Measurements from ENCODE around the gene SGCG. TPM values are rescaled to one million over a fixed set of nuclear protein-coding genes. Genes with fewer than 3 reads are reported as not detected.
A peak's percentile ranks its signal among the peaks of the same experiment; 100 is the strongest.

The SGCG gene
- total RNA-seq, 1 donor from 2014 or later: not detected

DNA sequence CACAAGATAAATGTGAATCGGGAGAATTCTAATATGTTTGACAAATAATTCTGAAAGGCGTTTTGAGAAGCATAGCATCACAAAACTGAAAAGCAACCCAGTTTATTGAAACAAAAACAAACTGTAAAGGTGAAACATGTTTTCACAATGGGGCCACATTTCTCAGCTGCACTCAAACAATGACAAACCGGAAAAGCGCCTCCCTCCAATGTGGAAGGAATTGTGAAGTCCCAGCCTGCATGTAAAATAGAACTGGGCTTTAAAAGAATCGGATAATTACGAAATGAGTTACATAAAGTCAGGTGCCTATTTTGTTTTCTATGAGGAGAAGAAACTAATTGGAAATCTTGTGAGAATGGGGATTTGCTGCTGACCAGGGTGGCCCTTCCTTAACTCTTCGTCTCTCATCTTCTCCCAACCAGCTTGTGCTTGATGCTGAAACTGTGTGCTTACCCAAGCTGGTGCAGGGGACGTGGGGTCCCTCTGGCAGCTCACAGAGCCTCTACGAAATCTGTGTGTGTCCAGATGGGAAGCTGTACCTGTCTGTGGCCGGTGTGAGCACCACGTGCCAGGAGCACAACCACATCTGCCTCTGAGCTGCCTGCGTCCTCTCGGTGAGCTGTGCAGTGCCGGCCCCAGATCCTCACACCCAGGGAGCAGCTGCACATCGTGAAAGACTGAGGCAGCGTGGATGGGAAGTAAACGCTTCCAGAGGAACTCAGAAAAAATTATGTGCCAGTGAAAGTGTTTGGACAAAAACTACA is 143.3 kb downstream of the SGCG start:
- DNase-seq (ENCODE audit: low read depth in 2 of 2): peak in 1 of 2 donors; percentile 65

DNA sequence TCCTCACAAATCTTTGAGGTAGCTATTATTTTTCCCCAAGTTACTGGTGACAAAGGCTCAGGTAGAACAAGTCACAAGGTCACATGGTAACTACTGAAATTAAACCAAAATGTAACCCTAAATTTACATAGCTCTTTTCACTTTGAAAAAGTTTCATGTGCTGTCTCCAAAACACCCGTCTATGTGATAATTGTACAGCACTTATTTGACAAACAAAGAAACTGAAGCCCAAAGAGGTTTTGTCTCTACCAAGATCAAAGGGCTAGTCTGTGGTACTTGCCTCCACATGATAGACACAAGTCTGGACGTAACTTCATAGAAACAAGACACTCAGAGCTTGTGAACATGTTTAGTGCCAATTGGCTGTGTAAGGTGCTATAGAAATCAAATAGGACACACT is 144.4 kb downstream of the SGCG start:
- DNase-seq (ENCODE audit: low read depth in 2 of 2): no peak

DNA sequence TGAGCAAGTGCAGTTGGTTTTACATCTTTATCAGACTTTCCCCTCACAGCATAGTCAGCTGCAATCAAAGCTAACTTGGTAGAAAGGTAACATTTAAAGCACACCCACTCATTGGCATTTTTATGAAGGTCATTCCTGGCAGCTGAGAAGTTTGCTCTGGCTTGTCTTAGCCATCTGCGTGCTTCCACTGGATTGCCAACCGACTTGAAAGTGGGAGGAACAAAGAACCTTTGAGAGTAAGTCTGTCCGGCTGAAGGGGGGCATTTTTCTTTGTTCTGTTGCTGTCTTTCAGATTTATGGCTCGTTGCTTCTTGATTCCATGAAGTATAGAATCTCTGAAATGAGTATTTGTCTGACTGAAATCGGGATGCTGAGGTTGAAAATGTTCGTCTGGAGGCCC is 149.6 kb downstream of the SGCG start:
- no peak for DNase-seq (ENCODE audit: low read depth in 2 of 2)

DNA sequence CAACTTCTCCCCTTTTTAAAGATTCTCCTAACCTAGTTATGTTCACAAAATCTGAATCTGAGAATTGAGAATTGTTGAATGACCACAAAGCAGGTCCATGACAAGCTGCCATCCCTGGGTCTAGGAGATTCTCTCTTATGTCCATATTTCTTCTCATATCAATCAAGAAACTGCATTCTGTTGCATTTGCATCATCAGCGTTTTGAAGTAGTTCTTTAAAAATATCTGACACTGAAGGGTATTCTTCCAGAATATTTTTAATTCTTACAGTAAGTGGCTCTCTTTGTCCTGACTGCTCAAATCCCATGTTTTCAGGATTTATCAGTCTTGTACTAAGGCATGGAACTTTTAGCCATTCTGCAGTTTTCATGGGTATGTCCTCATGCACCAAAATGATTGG is 158.4 kb downstream of the SGCG start:
- no peak for DNase-seq (ENCODE audit: low read depth in 2 of 2)

DNA sequence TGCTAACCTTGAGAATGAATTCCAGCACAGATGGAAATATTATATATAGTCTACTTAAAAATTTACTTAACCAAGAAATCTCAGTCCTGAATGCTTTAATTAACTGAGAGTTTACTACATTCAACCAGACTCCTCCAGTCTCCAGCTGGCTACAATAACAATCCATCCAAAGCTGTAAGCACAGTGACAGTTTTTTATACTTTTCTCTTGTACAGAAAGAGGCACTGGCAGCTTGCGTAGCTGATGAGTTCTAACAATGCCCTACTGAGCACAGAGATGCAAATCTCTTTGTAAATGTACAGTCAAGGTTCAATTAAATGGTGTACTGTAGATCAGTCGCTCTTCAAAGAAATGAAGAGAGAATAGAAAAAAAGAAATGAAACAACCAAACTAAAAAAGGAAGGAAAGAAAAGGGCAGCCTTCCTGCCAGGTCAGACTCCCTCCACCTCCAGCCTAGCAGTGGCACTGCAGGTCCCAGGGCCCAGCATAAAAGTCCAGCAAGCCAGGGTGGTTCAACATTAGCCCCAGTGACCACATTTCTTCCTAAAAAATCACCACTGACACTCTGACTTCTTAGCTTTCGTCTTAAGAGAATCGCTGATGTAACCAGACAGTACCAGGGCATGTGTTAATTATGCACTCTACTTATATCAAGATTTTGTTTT is 164.3 kb downstream of the SGCG start:
- no peak for DNase-seq (ENCODE audit: low read depth in 2 of 2)

DNA sequence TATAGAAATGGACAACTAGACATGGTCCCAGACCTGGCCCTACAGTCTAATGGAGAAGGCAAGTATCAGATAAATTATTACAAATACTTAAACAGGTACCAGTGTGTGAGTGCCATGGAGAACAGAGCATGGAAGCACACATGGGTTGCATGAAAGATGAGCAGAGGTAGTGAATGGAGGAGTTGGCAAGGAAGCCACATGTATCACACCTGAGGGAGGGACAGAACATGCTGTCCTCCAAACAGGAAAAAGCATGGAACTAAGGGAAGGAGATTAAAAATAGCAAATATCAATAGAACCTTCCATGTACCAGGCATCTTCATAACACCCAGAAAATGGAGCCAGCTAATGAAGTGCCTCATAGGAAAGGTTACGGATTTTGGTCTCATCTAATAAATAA is 166.8 kb downstream of the SGCG start:
- no peak for DNase-seq (ENCODE audit: low read depth in 2 of 2)

DNA sequence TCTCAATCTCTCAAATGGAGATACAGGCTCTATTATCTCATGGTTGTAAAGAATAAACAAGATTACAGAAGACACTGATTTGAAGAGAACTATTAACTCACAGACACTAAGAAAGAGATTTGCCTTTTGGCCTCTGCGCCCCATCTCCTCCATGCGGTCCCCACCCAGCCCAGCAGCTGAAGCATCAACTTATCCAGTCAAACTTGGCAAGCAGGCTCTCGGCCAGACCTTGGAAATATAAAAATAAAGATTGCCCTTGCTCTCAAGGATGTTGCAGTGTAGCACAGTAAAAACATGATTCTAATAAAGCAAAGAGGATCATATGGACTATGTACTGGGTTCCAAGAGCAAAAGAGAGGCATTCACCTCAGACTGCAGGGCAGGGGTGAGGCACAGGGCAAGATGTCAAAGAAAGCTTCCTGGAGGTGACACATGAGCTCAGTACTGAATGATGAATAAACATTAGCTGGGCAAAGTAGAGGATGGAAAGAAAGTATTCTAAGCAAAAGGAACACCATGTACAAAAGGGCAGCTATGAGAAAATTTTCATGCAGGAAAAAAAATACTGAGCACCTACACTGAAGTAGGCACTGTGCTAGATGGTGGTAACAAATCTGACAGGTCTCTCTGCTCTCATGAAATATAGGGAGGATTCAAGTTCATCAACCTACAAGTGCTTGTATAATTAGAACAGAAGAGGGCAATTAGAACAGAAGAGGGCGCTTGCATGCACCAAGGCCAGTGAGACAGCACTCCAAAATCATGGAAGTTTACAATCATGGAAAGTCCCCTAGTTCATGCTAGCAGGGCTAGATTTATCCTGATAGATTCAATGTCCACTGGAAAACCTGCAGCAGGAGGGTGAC is 167.7 kb downstream of the SGCG start:
- DNase-seq (ENCODE audit: low read depth in 2 of 2): no peak

DNA sequence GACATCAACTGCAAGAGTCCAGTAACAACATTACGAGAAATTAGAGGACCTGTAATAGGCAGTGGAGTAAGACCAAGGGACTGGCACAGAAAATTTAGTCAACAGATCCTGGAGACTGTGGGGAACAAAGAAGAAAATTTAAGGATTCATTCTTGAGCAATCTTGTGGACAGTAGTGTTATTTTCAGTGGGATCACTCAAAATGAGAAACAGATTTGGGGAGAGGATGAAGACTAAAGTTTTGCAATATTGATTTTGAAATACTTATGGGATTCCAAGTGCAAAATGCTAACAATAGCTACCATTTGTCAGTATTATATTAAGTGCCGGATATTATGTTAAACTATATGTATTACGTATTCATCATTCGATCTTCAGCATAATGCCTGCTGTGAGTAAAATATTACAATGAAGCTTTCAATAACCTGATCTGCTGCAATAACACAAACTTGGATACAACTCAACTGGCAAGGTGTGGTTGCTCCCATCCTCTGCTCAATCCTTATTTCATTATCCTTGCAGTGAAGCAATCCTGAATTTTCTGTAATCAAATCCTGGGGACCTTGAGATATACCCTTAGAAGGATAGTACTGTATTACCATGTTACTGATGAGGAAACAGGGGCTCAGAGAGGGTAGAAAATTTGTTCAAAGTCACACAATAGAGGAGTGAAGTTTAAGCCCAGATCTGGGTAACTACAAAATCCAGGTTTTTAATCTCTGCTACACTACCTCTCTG is 168.6 kb downstream of the SGCG start:
- no peak for DNase-seq (ENCODE audit: low read depth in 2 of 2)

DNA sequence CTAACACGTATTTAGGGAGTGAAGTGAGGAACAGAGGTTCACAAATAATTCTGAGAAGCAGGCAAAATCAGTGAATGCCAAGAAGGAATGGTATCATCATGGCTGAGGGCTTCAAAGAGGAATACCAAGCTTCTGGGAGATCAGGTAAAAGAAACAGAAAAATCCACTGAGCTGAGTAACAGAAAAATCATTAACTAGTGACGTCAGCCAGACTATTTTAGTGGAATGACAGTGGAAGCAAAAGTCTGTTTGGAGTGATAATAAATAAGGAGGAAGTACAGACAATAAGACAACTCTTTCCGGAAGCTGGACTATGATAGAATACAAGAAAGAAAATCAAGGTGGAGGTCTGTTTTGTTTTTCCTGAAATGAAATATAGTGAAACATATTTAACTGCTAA is 169.2 kb downstream of the SGCG start:
- DNase-seq (ENCODE audit: low read depth in 2 of 2): peak in 1 of 2 donors; percentile 59

DNA sequence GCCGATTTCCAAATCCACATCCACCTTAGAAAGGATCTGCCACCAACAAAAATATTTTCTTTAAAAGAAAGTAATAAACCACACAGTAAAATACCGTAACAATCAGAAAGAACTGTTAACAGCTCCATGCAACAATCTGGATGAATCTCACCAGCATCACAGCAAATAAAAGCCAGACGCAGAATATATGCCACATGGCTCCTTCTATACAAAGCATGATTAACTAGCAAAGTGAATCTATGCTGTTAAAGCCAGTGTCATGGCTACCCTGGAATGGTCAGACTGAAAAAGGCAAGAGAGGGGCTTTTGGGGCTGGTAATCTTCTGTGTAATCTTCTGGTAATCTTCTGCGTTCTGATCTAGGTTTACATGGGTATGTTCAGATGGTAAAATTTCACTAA is 171.4 kb downstream of the SGCG start:
- no peak for DNase-seq (ENCODE audit: low read depth in 2 of 2)

DNA sequence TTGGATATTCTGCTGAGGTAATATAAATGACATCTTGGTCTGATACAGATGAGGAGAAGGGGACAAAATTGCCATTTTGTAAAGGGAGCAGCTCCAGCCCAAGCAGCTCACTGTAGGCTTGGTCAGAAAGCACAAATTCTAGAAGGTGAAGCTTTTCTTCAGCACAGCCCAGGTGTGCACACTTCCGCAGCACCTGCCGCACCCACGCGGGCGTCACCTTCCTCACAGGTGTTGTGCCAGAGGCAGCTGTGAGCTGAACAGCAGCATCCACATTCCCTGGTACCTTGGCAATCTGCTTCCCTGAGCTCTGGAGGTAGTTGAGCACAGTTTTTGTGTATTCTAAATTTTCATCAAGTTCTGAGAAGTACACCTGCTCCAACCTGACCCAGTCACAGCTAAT is 173.7 kb downstream of the SGCG start:
- DNase-seq (ENCODE audit: low read depth in 2 of 2): no peak

DNA sequence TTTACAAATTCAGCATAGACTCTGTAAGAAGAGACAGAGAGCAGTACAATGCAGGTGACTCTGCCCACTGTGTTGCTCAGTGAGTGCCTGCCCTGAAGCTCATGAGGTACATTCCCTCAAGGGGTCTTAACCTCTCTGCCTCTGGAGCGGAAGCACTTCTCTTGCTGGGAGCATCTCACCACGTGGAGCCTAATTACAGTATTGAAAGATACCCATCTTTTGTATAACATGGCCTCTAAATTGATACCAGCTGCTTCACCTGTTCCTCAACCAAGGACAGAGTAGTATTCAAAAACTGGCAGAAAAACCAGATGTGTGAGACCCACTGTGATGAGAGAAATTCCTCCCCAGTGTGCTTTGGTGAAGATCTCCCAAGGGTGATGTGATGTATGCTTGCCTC is 175.6 kb downstream of the SGCG start:
- no peak for DNase-seq (ENCODE audit: low read depth in 2 of 2)

DNA sequence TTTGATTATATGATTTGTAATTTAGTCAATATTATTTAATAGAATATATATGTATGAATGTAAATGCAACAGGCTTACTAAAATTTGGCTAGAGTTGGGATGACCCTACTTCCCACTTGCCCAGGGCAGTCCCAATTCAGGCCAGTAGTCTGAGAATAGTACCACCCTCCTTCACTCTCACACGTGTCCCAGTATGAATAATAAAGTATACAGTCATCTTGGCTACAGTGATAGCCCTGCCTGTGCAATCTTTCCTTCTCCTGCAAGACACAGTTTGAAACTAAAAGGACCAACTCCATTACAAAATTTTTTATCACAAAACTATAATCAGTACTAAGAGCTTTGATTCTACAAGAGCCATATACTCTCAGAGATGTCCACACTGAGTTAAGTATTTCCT is 176.6 kb downstream of the SGCG start:
- no peak for DNase-seq (ENCODE audit: low read depth in 2 of 2)

DNA sequence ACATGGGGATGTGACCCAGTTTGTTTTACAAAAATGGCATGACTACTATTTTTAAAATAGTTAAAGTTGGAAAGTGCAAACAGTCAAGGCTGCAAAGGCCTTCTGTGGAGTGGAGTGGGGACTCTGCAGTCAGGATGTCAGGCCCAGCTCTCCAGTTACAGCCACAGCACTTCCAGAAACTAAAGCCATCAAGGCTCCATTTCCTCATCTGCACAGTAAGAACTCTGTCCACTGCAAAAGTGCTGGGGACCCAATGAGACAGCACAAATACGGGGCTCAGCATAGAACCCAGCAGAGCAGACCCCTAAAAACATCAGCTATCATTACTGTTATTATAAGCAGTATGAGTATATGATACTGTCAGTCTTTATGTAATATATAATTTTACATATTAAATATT is 179.1 kb downstream of the SGCG start:
- DNase-seq (ENCODE audit: low read depth in 2 of 2): no peak

DNA sequence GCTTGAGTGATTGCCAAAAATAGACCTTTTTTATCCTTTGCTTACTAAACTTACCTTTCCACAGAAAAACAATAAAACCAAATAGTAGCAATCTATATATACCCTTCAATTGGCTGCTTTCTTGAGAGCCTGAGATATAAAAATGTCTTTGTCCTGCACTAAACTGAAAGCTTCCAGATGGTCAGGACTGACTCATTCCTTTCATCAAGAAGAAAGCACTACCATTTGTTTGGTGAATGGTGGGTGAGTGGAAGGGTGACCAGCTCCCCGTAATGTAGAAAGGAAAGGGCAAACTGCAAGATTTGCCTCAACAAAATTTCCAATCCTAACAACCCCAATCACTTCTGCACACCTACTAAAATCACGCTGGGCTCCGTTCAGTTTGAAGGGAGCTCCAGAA is 184.9 kb downstream of the SGCG start:
- DNase-seq (ENCODE audit: low read depth in 2 of 2): no peak

DNA sequence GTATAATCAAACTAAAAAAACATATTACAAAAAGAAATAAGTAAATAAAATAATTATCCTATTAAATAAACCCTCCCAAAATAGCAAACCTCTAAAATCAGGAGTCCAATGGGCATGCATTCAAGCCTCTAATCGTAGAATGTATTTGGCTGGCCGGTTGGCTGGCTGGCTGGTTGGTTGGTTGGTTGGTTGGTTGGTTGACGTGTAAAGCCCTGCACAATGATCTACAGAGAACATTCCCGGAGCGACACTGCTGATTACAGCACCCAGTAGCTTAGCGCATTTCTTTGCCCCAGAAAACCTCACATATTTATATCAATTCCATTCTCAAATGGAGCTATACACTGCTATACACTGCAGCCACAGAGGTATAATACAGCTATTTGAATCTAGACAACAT is 187.1 kb downstream of the SGCG start:
- no peak for DNase-seq (ENCODE audit: low read depth in 2 of 2)

DNA sequence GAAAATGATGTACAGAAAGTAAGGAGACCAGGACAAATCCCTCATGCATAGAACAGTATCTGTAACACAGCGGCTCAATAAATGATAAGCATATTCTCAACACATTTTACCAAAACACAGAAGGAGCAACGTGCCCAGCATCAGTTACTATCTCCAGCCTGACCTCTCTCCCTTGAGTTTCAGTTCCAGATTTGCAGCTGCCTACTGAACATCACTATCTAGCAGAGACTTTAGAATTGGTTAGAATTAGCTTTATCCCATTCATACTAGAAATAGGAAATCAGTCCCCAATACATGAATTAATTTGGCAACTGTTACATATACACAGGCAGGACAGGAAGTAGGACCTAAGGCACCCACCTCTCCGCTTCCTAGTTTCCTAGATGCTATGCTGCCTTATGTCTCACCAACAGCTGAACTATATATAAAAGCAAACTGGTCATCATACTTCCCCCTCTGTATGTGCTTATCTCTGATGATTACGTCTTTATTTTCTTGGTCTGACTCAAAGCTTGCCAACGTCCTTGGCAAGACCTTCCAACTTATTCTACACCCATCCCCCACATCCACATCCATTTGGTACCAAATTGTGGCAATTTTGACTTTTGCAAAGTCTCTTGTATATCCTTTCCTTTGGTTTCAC is 191.6 kb downstream of the SGCG start:
- peak in 1 of 2 donors; percentile 49 for DNase-seq (ENCODE audit: low read depth in 2 of 2)

All from dermis microvascular lymphatic vessel endothelial cell (primary cell).